Measurements from ENCODE around the gene NEIL1. TPM values are rescaled to one million over a fixed set of nuclear protein-coding genes. Genes with fewer than 3 reads are reported as not detected.

NEIL1 gene
- total RNA-seq, 2 experiments from 2014 or later, result 2.2 to 2.7 TPM

DNA sequence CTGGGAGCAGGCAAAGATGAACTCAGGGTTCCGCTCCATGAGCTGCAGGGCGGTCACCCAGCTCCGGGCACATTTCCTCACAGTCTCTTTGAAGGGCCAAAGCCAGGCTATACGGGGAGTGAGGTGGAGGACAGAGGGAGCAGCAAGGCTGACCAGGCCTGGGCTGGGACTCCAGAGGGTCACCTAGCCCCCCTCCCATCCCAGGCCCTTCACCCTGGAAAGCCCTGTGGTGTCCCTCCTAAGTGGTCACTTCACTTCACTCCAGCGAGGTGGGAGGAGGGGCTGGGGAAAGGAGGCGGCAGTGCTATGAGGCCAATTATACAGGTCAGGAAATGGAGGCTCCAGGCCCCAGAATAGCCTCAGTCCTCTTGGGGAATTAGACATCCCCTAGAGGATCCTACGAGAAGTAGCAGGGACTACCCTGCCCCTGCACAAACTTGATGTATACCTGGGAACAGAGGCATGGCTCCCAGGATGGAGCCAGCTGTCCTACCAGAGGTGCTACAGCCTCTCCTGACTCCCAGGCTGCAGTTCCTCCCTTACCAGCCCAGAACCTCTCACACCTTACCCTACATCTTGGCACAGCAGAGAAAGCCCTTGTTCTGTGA, 15.9 kb downstream of the NEIL1 start:
- ChIA-PET POLR2A (interaction anchor here (0.7 kb wide), 1 partner anchor 8 kb away, joined by 4 read pairs; no protein-coding TSS in a partner anchor), CTCF (interaction anchor here (0.6 kb wide), 1 partner anchor 38 kb away, joined by 3 read pairs; no protein-coding TSS in a partner anchor)
- Mint-ChIP-seq H3K9me3 (no peaks in the 10 kb centered on the region), H3K4me1 (peaks cover 16% of the 10 kb centered on the region), H3K27me3 (no peaks in the 10 kb centered on the region), H3K27ac (no peak overlapping the region), H3K4me3 (no peak overlapping the region), H3K36me3 (ENCODE audit: low read depth) (peaks cover 11% of the 10 kb centered on the region)
- no peak for DNase-seq

DNA sequence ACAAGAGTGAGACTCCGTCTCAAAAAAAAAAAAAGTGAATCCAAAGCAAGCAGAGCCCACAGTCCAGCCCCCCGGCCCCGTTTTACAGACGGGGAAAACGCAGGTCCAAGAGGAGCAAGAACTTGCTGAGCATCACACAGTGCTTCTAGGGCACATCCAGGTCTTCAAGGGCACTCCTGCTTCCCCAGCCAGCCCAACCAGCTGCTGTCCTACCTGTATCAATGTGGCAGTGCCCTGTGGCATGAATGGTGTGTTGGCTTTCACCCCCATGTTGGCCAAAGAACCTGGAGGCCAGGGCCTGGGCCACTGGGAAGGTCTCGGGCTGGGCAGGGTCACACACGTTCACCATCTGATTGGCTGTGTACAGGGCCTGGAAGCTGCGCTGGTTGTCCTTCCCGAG, 16.9 kb downstream of the NEIL1 start:
- Mint-ChIP-seq H3K27ac (no peak overlapping the region), H3K4me1 (peaks cover 20% of the 10 kb centered on the region), H3K4me3 (no peak overlapping the region), H3K9me3 (no peaks in the 10 kb centered on the region), H3K27me3 (no peaks in the 10 kb centered on the region), H3K36me3 (ENCODE audit: low read depth) (peaks cover 14% of the 10 kb centered on the region)
- ChIA-PET CTCF (interaction anchor here (0.6 to 1.3 kb wide), 2 partner anchors 31 to 39 kb away, joined by 3 read pairs; no protein-coding TSS in a partner anchor), POLR2A (interaction anchor here (0.7 kb wide), 1 partner anchor 9 kb away, joined by 4 read pairs; no protein-coding TSS in a partner anchor)
- DNase-seq, result no peak

DNA sequence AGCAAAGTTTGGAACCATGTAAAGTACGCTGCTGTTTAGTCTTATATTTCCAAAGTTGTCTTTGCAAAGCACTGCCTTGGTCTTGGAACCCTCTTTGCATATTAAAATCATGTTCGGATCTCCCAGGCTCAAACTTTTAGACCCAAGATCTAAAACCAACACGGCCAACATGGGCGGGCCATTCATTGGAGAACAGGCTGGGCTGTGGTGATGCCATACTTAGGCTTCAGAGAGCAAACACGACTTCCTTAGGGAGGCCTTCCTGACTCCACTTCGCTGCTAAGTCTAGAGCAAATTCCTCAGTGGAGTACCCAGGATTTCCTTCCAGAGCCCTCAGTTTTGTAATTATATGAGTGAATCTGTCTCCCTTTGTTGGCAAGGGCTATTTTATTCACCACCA, 18.0 kb downstream of the NEIL1 start:
- no peaks in the 10 kb centered on the region for H3K27me3 Mint-ChIP-seq
- CTCF ChIA-PET, result no interaction called here
- H3K4me3 Mint-ChIP-seq, result no peak overlapping the region
- no peak for DNase-seq
- H3K9me3 Mint-ChIP-seq, result no peaks in the 10 kb centered on the region
- H3K36me3 Mint-ChIP-seq (ENCODE audit: low read depth), result peaks cover 21% of the 10 kb centered on the region
- POLR2A ChIA-PET, result no interaction called here
- H3K4me1 Mint-ChIP-seq, result peaks cover 31% of the 10 kb centered on the region
- H3K27ac Mint-ChIP-seq, result no peak overlapping the region

DNA sequence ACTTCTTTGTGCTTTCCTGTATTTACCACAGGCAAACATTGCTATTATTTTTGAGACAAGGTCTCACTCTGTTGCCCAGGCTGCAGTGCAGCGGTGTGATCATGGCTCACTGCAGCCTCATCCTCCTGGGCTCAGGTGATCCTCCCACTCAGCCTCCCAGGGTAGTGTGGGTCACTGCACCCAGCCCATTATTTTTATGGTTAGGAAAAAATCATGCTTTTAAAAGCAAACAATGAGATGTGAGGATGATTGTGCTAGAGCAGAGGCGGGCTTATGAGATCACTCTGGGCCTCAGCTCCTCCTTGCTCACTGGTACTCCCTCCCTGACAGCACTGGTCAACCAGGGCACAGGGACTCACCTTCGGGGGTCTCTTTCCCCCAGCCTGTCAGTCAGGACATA, 19.3 kb downstream of the NEIL1 start:
- DNase-seq, result no peak
- peaks cover 31% of the 10 kb centered on the region for H3K4me1 Mint-ChIP-seq
- no peaks in the 10 kb centered on the region for H3K9me3 Mint-ChIP-seq
- POLR2A ChIA-PET, result no interaction called here
- H3K4me3 Mint-ChIP-seq, result no peak overlapping the region
- peaks cover 28% of the 10 kb centered on the region for H3K36me3 Mint-ChIP-seq (ENCODE audit: low read depth)
- H3K27me3 Mint-ChIP-seq, result no peaks in the 10 kb centered on the region
- no peak overlapping the region for H3K27ac Mint-ChIP-seq
- CTCF ChIA-PET, result interaction anchor here (0.7 to 1.5 kb wide), 2 partner anchors 9 to 281 kb away, joined by 3 to 5 read pairs; partner anchors contain the start of gene SNX33

DNA sequence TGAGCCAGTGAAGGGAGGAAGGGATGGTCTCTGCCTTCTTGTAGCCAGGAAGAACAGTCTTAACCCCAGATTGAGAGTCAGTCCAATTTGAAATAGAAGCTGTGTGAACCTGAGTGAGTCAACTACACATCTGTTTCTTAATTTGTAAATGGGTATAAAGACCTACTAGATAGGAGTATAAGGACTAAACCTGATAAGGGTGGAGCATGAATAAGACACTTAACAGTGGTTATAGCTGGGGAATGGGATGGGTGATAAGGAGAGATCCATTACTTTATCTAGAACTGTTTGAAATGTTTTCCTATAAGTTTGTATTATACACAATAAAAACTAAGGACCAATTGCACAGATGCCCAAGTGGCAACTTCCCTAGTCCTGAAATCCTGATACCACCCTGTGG, 20.2 kb downstream of the NEIL1 start:
- H3K4me1 Mint-ChIP-seq, result peaks cover 31% of the 10 kb centered on the region
- H3K4me3 Mint-ChIP-seq, result peak overlapping the region; percentile 83
- ChIA-PET CTCF (interaction anchor here (0.6 to 2.3 kb wide), 16 partner anchors 10 to 319 kb away, joined by 3 to 21 read pairs (median 6); partner anchors contain the start of genes COMMD4, SIN3A and SNX33), POLR2A (no interaction called here)
- no peaks in the 10 kb centered on the region for H3K27me3 Mint-ChIP-seq
- no peaks in the 10 kb centered on the region for H3K9me3 Mint-ChIP-seq
- H3K36me3 Mint-ChIP-seq (ENCODE audit: low read depth), result peaks cover 36% of the 10 kb centered on the region
- H3K27ac Mint-ChIP-seq, result no peak overlapping the region
- DNase-seq, result no peak

DNA sequence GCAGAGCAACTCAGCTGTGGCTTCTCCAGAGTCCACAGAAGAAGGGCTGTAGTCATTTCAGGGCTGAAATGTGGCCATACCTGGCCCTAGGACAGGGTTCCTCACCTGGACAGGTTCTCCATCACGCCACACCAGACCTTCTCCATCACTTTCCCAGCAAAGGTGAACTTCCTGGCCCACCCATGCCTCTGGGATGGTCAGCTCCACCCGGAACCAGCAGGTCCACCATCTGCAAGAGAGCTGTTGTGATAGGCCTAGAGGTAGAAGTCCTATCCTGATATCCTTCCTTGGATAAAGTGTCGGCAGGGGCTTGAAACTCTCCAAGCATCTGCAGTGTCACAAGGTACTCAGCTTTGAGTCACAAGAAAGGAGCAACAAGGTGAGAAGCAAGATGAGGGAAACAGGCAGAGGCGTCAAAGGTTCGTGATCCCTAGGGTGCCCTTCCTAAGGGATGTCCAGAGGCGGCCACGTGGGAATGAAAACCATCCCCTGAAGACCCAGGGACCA, 20.6 kb downstream of the NEIL1 start:
- H3K9me3 Mint-ChIP-seq, result no peaks in the 10 kb centered on the region
- DNase-seq, result no peak
- peak overlapping the region; percentile 95 for H3K27ac Mint-ChIP-seq
- H3K27me3 Mint-ChIP-seq, result no peaks in the 10 kb centered on the region
- peaks cover 31% of the 10 kb centered on the region for H3K4me1 Mint-ChIP-seq
- H3K4me3 Mint-ChIP-seq, result peak overlapping the region; percentile 83
- ChIA-PET CTCF (interaction anchor here (0.6 to 2.8 kb wide), 29 partner anchors 10 to 374 kb away, joined by 3 to 21 read pairs (median 6); partner anchors contain the start of genes COMMD4, SIN3A and SNX33), POLR2A (interaction anchor here (0.6 to 1.2 kb wide), 4 partner anchors 45 to 273 kb away, joined by 3 to 8 read pairs (median 3); partner anchors contain the start of gene IMP3)
- H3K36me3 Mint-ChIP-seq (ENCODE audit: low read depth), result peaks cover 36% of the 10 kb centered on the region

DNA sequence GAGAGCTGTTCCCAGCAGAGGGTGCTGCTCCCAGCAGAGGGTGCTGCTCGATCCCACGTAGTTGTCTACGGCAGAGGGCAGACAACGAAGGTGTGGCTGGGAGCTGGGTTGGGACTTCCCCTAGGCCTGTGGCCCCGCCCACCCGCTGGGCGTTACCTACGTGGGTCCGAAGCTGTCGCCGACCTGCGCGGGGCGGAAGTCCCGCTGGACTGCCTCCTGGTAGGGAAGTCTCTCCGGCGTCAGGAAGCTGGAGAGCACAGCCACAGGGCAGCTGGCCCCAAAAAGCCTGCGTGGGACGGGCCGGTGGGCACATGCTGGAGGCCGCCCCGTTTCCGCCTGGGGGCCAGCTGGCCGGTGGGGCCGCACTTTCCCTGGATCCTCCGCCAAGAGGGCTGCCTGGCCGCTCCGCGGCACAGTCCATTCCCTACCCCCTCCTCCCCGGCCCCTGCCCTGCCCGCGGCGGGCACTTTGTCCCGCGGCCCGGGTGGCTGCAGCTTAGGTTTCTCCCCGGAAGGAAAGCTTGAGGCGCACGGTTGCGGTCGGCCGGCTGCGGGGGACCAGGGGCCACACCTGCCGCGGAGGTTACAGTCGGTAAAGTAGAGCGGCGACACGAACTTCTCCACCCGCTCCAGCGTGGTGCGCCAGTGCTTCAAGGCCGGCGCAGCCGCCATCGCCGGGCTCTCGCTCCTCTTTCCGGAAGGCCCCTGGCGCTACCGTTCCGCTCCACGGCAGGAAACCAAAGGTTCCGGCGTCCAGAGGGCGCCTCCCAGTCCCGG, 21.3 kb downstream of the NEIL1 start, which contains the start of gene MAN2C1:
MAN2C1 (minus strand) TSS at position 695 of the 776 bp plus-strand sequence; CDS start at position 671, 24 bp downstream.
- peak; percentile 93 for DNase-seq
- peak within 1 kb of the TSS; percentile 95 for H3K27ac Mint-ChIP-seq
- ChIA-PET CTCF (interaction anchor here (0.6 to 2.8 kb wide), 31 partner anchors 9 to 375 kb away, joined by 3 to 21 read pairs (median 6); partner anchors contain the start of genes COMMD4, SIN3A and SNX33), POLR2A (interaction anchor here (0.6 to 1.2 kb wide), 5 partner anchors 46 to 771 kb away, joined by 3 to 8 read pairs (median 3); partner anchors contain the start of gene IMP3)
- H3K36me3 Mint-ChIP-seq (ENCODE audit: low read depth), result peaks cover 34% of the 10 kb centered on the region
- peaks cover 29% of the 10 kb centered on the region for H3K4me1 Mint-ChIP-seq
- no peaks in the 10 kb centered on the region for H3K27me3 Mint-ChIP-seq
- peak within 1 kb of the TSS; percentile 83 for H3K4me3 Mint-ChIP-seq
- no peaks in the 10 kb centered on the region for H3K9me3 Mint-ChIP-seq

DNA sequence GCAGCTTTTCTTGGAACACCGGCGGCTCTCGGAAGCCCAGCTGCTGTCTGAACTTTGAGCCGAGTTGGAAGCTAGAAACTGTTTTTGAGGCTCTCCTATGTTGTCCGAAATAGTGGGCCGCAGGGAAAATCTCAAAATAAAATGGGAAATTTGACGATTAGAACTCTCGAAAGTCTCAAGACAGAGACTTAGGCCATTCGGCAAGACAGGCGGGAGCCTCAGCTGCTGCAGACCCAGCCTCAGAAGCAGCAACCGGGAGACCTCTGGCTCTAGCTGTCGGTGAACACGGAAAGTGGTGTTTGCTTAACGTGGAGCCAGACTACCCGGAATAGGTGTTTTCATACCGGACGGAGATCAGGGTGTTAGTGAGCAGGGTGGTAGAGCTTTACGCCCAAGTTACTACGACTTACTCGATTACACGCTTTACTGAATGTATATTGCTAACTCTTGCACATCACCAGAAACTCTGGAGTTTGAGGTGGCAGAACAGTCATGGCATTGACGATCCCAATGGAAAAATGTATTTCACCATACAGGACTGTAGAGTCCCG, 21.9 kb downstream of the NEIL1 start:
- H3K36me3 Mint-ChIP-seq (ENCODE audit: low read depth), result peaks cover 33% of the 10 kb centered on the region
- H3K9me3 Mint-ChIP-seq, result no peaks in the 10 kb centered on the region
- DNase-seq, result peak; percentile 29
- H3K27ac Mint-ChIP-seq, result peak overlapping the region; percentile 95
- CTCF ChIA-PET, result interaction anchor here (0.8 to 2.8 kb wide), 21 partner anchors 8 to 313 kb away, joined by 3 to 21 read pairs (median 6); partner anchors contain the start of genes SIN3A and SNX33
- H3K27me3 Mint-ChIP-seq, result no peaks in the 10 kb centered on the region
- peak overlapping the region; percentile 83 for H3K4me3 Mint-ChIP-seq
- peaks cover 30% of the 10 kb centered on the region for H3K4me1 Mint-ChIP-seq
- POLR2A ChIA-PET, result interaction anchor here (1.0 kb wide), 1 partner anchor 770 kb away, joined by 3 read pairs; no protein-coding TSS in a partner anchor

DNA sequence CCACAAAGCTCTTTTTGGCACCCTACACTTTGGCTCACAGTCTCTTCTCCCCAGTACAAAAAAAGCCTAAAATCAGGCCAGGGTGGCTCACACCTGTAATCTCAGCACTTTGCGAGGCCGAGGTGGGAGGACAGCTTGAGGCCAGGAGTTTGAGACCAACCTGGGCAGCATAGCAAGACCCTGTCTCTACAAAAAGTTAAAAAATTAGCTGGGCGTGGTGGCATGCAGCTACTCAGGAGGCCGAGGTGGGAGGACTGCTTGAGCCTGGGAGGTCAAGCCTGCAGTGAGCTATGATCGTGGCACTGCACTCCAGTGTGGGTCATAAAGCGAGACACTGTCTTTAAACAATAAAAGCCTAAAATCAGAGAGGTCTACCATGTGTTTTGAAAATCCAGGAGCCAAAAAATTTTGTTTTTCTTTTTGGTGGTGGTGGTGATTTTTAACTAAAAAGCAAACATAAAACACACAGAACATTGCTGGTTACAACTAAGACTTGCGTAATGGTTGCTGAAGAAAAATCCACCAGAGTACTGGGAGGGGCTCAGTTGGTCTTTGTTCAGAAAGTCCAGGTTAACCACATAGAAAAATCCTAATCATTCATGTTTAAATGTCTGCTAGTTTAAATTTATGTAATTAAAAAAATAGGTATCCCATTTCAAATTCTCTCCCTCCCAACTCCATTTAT, 23.2 kb downstream of the NEIL1 start:
- DNase-seq, result no peak
- Mint-ChIP-seq H3K27me3 (no peaks in the 10 kb centered on the region), H3K36me3 (ENCODE audit: low read depth) (peaks cover 42% of the 10 kb centered on the region), H3K9me3 (no peaks in the 10 kb centered on the region), H3K4me1 (peaks cover 33% of the 10 kb centered on the region), H3K4me3 (peak overlapping the region; percentile 83), H3K27ac (peak overlapping the region; percentile 95)
- ChIA-PET POLR2A (interaction anchor here (1.1 kb wide), 1 partner anchor 271 kb away, joined by 3 read pairs; no protein-coding TSS in a partner anchor), CTCF (interaction anchor here (0.6 to 2.8 kb wide), 7 partner anchors 11 to 314 kb away, joined by 3 to 8 read pairs (median 4); no protein-coding TSS in a partner anchor)

DNA sequence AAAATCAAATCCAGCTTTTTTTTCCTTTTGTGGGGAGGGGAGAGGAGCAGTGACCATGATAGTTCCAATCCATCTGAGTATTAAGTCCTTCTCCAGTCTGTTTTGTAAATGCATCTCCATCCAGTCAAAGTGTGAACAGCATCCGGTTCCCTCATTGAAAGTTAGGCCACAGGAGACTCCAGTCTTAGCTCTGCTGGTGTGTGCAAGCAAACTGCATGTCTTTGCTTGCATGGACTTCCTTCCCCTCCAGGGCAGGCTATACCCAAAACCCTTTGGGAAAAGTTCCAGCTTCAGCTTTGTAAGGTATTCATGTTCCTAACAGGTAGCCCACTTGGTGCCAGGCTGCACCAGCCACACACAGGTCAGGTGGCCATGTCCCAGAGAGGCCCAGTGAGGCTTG, 24.6 kb downstream of the NEIL1 start:
- H3K36me3 Mint-ChIP-seq (ENCODE audit: low read depth), result peaks cover 53% of the 10 kb centered on the region

DNA sequence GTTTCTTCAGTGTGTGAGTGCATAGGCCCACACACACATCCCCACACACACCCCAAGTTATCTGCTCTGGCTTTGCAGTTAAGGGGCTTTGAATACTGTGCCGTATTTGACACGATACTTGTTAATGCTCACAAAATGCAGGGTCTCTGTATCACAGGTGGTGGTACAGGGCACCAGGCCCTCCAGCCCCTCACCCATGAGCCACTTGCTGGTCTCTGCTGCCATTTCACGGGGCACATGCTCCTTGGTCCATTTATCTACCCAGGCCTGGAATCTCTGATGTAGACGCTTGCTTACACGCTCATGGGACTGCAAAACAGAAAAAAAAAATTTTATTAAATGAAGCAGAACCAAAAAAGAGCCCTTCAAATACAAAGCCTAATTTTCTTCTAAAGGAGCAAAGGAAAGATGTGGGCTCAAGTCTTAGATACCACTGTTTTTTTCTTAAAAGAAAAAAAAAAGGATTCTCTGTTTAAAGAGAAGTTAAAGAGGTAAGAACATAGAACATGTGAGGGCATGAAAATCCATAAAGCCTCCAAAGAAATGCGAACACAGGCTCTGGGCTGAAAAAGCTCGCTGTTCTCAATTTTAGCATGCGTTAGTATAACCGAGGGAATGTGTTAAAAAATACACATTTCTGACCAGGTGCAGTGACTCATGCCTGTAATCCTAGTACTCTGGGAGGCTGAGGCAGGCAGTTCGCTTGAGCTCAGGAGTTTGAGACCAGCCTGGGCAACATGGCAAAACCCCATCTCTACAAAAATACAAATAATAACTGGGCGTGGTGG, 25.3 kb downstream of the NEIL1 start:
- H3K27me3 Mint-ChIP-seq, result no peaks in the 10 kb centered on the region
- peaks cover 28% of the 10 kb centered on the region for H3K4me1 Mint-ChIP-seq
- no peak overlapping the region for H3K4me3 Mint-ChIP-seq
- ChIA-PET CTCF (interaction anchor here (0.7 to 1.0 kb wide), 2 partner anchors 16 to 535 kb away, joined by 3 to 4 read pairs; no protein-coding TSS in a partner anchor), POLR2A (no interaction called here)
- DNase-seq, result no peak
- peaks cover 56% of the 10 kb centered on the region for H3K36me3 Mint-ChIP-seq (ENCODE audit: low read depth)
- H3K27ac Mint-ChIP-seq, result no peak overlapping the region
- no peaks in the 10 kb centered on the region for H3K9me3 Mint-ChIP-seq

More for the DNA sequence above, 24.6 kb downstream of the NEIL1 start:
- H3K4me1 Mint-ChIP-seq, result peaks cover 33% of the 10 kb centered on the region
- no peaks in the 10 kb centered on the region for H3K9me3 Mint-ChIP-seq
- CTCF ChIA-PET, result interaction anchor here (0.7 to 1.2 kb wide), 2 partner anchors 19 to 535 kb away, joined by 3 to 4 read pairs; no protein-coding TSS in a partner anchor
- DNase-seq, result no peak
- no peak overlapping the region for H3K27ac Mint-ChIP-seq
- H3K27me3 Mint-ChIP-seq, result no peaks in the 10 kb centered on the region
- POLR2A ChIA-PET, result interaction anchor here (0.6 to 1.1 kb wide), 2 partner anchors 82 to 269 kb away, joined by 3 read pairs; no protein-coding TSS in a partner anchor
- no peak overlapping the region for H3K4me3 Mint-ChIP-seq

Measured in activated CD4-positive, alpha-beta T cell treated with anti-CD3 and anti-CD28 coated beads, Interleukin-2, amount 10 ng/mL, durations not matched to agents 7 days and 5 days (primary cell).